Measurements from ENCODE around the gene IFITM5. TPM values are rescaled to one million over a fixed set of nuclear protein-coding genes. Genes with fewer than 3 reads are reported as not detected.

Gene IFITM5
- total and polyA plus RNA-seq, 2 of the 4 experiments (the other 2 are of a cell fraction), result not detected

DNA sequence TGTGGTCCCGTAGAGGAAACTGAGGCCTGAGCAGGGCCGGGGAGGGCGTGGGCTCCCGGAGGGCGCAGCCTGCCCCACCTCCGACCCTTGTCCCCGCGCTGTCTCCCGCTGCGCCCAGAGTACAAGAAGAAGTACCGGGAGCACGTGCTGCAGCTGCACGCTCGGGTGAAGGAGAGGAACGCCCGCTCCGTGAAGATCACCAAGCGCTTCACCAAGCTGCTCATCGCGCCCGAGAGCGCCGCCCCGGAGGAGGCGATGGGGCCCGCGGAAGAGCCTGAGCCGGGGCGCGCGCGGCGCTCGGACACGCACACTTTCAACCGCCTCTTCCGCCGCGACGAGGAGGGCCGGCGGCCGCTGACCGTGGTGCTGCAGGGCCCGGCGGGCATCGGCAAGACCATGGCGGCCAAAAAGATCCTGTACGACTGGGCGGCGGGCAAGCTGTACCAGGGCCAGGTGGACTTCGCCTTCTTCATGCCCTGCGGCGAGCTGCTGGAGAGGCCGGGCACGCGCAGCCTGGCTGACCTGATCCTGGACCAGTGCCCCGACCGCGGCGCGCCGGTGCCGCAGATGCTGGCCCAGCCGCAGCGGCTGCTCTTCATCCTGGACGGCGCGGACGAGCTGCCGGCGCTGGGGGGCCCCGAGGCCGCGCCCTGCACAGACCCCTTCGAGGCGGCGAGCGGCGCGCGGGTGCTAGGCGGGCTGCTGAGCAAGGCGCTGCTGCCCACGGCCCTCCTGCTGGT is 19.2 kb downstream of the IFITM5 start:
- H3K4me2 ChIP-seq (ENCODE audit: low read depth, low read length), result no peak overlapping the region
- H2BK5ac ChIP-seq (ENCODE audit: low read depth, low read length, poor library complexity, severe bottlenecking), result no peak overlapping the region
- no peak overlapping the region for H3K9ac ChIP-seq (ENCODE audit: low read depth, low read length)
- no peaks in the 10 kb centered on the region for H3K79me1 ChIP-seq (ENCODE audit: low read depth in 1 of 2, low read length in 2 of 2)
- no peaks in the 10 kb centered on the region for H3K36me3 ChIP-seq (ENCODE audit: control insufficient read depth, insufficient read depth, low read length)
- H2AK5ac ChIP-seq (ENCODE audit: low read depth, low read length), result no peak overlapping the region
- 3% methylated on average over 55 of the region's 85 CpGs; no CpG with 5 or more reads in 1 of the 2 experiments for WGBS, 2 experiments (ENCODE audit: extremely low coverage in 2 of 2, insufficient read length in 1 of 2)
- peaks cover 4% of the 10 kb centered on the region for H3K9me3 ChIP-seq (ENCODE audit: control insufficient read depth, insufficient read depth, low read length)
- no peaks in the 10 kb centered on the region for H4K20me1 ChIP-seq (ENCODE audit: insufficient read depth, low read length)
- H3K14ac ChIP-seq (replicated peaks; ENCODE audit: low read depth, low read length), result no peak overlapping the region
- no peak overlapping the region for H3K18ac ChIP-seq (ENCODE audit: low read depth, low read length)
- CTCF ChIA-PET, result no interaction called here
- H3K4me3 ChIP-seq (ENCODE audit: insufficient read depth, low read depth, low read length), result no peak overlapping the region
- ATAC-seq (ENCODE audit: low read depth), result peak; percentile 78
- no peak overlapping the region for H3K56ac ChIP-seq (ENCODE audit: extremely low read depth, insufficient read depth, low read length)
- H2BK15ac ChIP-seq (ENCODE audit: low read depth, low read length), result no peak overlapping the region
- H3K4me1 ChIP-seq (ENCODE audit: control insufficient read depth, insufficient read depth, low read length), result no peaks in the 10 kb centered on the region
- H4K8ac ChIP-seq (ENCODE audit: low read depth in 2 of 2, low read length in 2 of 2), result no peak overlapping the region
- no peak overlapping the region for H3K27ac ChIP-seq (ENCODE audit: insufficient read depth, low read length)
- H3K4ac ChIP-seq (ENCODE audit: low read depth, low read length), result no peak overlapping the region
- H2AFZ ChIP-seq (replicated peaks; ENCODE audit: low read length, poor library complexity), result peak overlapping the region; percentile 3
- H2AK9ac ChIP-seq (replicated peaks; ENCODE audit: low read depth, low read length, poor library complexity), result no peak overlapping the region
- peaks cover 71% of the 10 kb centered on the region for H3K27me3 ChIP-seq (ENCODE audit: control insufficient read depth, insufficient read depth, low read length)
- intact Hi-C loops (cut with micrococcal nuclease) (no loop called here), dilution Hi-C loops (cut with HindIII; ENCODE audit: low sequenced_read_pairs, unreplicated experiment) (no loop called here), in situ Hi-C loops (cut with MboI; ENCODE audit: low sequenced_read_pairs) (loop anchor here (5.0 to 10.0 kb wide), 2 partner anchors 38 to 55 kb away; no protein-coding TSS in a partner anchor)
- H3K9me1 ChIP-seq (ENCODE audit: insufficient read depth, low read length), result no peaks in the 10 kb centered on the region
- POLR2A ChIA-PET (ENCODE audit: unreplicated experiment), result interaction anchor here (0.5 kb wide), 1 partner anchor 9 kb away, joined by 3 read pairs; the partner anchor contains the start of gene PGGHG
- H2BK20ac ChIP-seq (ENCODE audit: low read depth, low read length), result no peak overlapping the region
- no TSS peak for BruUV-seq (replicated peaks)
- H4K5ac ChIP-seq (ENCODE audit: low read depth, low read length), result no peak overlapping the region
- H3K23ac ChIP-seq (ENCODE audit: low read depth, low read length), result no peak overlapping the region
- H2BK120ac ChIP-seq (ENCODE audit: low read depth, low read length), result no peak overlapping the region
- peak; percentile 30 for DNase-seq
- TF ChIP-seq SMC3 (IDR thresholded peaks at IDR 0.05; ENCODE audit: low read depth, low read length) (no peak), RCOR1 (IDR thresholded peaks at IDR 0.05; ENCODE audit: insufficient replicate concordance, low read length) (no peak), CEBPB (IDR thresholded peaks at IDR 0.05; ENCODE audit: low read depth, low read length) (no peak), RAD21 (IDR thresholded peaks at IDR 0.05; ENCODE audit: low read length) (no peak), CHD1 (IDR thresholded peaks at IDR 0.05; ENCODE audit: low read depth, low read length) (no peak)
- TF ChIP-seq, protein P1, sequence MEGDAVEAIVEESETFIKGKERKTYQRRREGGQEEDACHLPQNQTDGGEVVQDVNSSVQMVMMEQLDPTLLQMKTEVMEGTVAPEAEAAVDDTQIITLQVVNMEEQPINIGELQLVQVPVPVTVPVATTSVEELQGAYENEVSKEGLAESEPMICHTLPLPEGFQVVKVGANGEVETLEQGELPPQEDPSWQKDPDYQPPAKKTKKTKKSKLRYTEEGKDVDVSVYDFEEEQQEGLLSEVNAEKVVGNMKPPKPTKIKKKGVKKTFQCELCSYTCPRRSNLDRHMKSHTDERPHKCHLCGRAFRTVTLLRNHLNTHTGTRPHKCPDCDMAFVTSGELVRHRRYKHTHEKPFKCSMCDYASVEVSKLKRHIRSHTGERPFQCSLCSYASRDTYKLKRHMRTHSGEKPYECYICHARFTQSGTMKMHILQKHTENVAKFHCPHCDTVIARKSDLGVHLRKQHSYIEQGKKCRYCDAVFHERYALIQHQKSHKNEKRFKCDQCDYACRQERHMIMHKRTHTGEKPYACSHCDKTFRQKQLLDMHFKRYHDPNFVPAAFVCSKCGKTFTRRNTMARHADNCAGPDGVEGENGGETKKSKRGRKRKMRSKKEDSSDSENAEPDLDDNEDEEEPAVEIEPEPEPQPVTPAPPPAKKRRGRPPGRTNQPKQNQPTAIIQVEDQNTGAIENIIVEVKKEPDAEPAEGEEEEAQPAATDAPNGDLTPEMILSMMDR (conservative IDR thresholded peaks at IDR 0.05; ENCODE audit: low read depth, low read length), result no peak
- no peak overlapping the region for H4K91ac ChIP-seq (ENCODE audit: insufficient read depth, low read depth, low read length)
